GM23338 (cell line): ENCODE data around the gene ACTG1.

Experiments
- CREB1 ChIP-seq: fragments of 250-450 bp; sonication (Bioruptor Pico); IDR thresholded peaks from 2 replicates; pipeline ENCODE4 v1.5.0; 2020; ENCODE audit warnings: low read depth, mild to moderate bottlenecking, moderate library complexity
- EZH2 ChIP-seq: fragments of 200-600 bp; sonication (generic); IDR thresholded peaks from one replicate; pipeline ENCODE4 v1.8.0; 2017; ENCODE audit warnings: antibody characterized with exemption, mild to moderate bottlenecking, low read depth; ENCODE audit not compliant: unreplicated experiment
- EZH2phosphoT487 ChIP-seq: fragments of 200-600 bp; sonication (generic); IDR thresholded peaks from one replicate; pipeline ENCODE4 v1.8.1; 2018; ENCODE audit warnings: antibody characterized with exemption; ENCODE audit not compliant: unreplicated experiment
- JUNB ChIP-seq: IDR thresholded peaks from one replicate; pipeline ENCODE4 v1.6.1; 2016; ENCODE audit warnings: antibody characterized with exemption; ENCODE audit not compliant: unreplicated experiment
- POLR2AphosphoS5 ChIP-seq: IDR thresholded peaks from 2 replicates; pipeline ENCODE4 v1.6.1; 2016; ENCODE audit warnings: antibody characterized with exemption, low read depth
- STAT1 ChIP-seq: IDR thresholded peaks from one replicate; pipeline ENCODE4 v1.6.1; 2016; ENCODE audit warnings: antibody characterized with exemption; ENCODE audit not compliant: unreplicated experiment
- ZNF331 ChIP-seq: fragments of 250-450 bp; sonication (Bioruptor Pico); IDR thresholded peaks from 2 replicates; pipeline ENCODE4 v1.5.0; 2020; ENCODE audit warnings: low read depth, mild to moderate bottlenecking, moderate library complexity
- TF ChIP-seq, protein P1 (sequence below), 2 experiments: fragments of 200-600 bp in 1 of 2; sonication (generic) in 1 of 2; conservative IDR thresholded peaks; 2 replicates each; pipeline versions ENCODE4 v1.5.1 to v1.6.1; 2016 to 2017; ENCODE audit warnings: antibody characterized with exemption in 2 of 2, low read depth in 2 of 2, mild to moderate bottlenecking in 2 of 2, moderate library complexity in 1 of 2
- TF ChIP-seq, protein P2 (sequence below): IDR thresholded peaks from one replicate; pipeline ENCODE4 v1.6.1; 2018; ENCODE audit warnings: antibody characterized with exemption; ENCODE audit not compliant: unreplicated experiment
- TF ChIP-seq, protein P3 (sequence below): fragments of 250-450 bp; sonication (Bioruptor Pico); IDR thresholded peaks from 2 replicates; pipeline ENCODE4 v1.5.0; 2020; ENCODE audit warnings: mild to moderate bottlenecking, moderate library complexity
- TF ChIP-seq, protein P4 (sequence below): IDR thresholded peaks from 2 replicates; pipeline ENCODE4 v1.6.1; 2016; ENCODE audit warnings: antibody characterized with exemption

DNA sequence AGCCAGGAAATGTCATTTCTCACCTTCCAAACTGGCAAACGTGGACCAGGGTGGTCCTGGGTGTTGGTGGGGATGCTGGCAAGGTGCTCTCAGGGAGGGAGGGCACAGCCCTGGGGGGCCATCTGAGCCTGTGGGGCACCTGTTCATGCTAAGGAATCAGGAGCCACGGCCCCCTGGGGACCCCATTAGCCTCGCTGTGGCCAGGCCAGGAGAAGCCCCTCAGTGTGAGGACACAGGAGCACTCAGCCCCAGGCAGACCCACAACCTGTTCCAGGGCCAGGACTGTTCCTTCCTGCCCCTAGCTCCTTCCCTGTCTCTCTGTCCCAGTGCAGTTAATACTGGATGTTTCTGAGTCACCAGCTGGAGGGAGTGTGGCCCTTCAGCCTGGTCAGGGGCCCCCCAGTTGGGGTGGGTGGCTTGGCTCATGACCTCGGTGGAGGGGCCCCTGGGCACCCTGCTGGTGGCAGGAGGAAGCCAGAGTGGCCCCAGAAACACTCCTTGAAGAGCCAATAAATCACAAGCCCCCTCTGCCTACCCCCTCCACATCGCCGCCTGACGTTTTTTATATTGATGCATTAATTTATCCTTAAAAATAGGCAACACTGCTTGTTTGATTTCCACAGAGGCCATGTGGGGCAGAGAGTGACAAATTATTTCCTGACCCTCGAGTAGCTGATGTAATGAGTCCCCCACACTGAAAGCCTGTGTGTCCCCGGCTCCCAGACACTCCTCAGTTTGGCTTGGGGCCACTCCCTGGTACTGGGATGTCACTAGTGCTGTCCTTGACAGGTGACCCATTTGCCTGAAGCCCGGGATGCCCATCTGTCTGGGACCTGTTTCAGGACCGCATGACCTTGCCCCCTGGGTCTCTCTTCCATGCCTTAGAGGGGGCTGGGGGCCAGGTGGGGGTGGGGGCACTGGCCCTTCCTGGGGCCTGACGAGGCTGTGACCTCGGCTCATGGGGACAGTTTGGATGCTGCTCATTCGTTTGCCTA lies 22.3 kb downstream of the ACTG1 start:
- TF ChIP-seq, protein P1, sequence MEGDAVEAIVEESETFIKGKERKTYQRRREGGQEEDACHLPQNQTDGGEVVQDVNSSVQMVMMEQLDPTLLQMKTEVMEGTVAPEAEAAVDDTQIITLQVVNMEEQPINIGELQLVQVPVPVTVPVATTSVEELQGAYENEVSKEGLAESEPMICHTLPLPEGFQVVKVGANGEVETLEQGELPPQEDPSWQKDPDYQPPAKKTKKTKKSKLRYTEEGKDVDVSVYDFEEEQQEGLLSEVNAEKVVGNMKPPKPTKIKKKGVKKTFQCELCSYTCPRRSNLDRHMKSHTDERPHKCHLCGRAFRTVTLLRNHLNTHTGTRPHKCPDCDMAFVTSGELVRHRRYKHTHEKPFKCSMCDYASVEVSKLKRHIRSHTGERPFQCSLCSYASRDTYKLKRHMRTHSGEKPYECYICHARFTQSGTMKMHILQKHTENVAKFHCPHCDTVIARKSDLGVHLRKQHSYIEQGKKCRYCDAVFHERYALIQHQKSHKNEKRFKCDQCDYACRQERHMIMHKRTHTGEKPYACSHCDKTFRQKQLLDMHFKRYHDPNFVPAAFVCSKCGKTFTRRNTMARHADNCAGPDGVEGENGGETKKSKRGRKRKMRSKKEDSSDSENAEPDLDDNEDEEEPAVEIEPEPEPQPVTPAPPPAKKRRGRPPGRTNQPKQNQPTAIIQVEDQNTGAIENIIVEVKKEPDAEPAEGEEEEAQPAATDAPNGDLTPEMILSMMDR (conservative IDR thresholded peaks at IDR 0.05; ENCODE audit: low read depth in 2 of 2) = no peak
- TF ChIP-seq EZH2 (no peak), CREB1 (CRISPR knock-in tag) (no peak), JUNB (no peak), POLR2AphosphoS5 (no peak), EZH2phosphoT487 (no peak), ZNF331 (CRISPR knock-in tag) (no peak), STAT1 (no peak)
- TF ChIP-seq, protein P2, sequence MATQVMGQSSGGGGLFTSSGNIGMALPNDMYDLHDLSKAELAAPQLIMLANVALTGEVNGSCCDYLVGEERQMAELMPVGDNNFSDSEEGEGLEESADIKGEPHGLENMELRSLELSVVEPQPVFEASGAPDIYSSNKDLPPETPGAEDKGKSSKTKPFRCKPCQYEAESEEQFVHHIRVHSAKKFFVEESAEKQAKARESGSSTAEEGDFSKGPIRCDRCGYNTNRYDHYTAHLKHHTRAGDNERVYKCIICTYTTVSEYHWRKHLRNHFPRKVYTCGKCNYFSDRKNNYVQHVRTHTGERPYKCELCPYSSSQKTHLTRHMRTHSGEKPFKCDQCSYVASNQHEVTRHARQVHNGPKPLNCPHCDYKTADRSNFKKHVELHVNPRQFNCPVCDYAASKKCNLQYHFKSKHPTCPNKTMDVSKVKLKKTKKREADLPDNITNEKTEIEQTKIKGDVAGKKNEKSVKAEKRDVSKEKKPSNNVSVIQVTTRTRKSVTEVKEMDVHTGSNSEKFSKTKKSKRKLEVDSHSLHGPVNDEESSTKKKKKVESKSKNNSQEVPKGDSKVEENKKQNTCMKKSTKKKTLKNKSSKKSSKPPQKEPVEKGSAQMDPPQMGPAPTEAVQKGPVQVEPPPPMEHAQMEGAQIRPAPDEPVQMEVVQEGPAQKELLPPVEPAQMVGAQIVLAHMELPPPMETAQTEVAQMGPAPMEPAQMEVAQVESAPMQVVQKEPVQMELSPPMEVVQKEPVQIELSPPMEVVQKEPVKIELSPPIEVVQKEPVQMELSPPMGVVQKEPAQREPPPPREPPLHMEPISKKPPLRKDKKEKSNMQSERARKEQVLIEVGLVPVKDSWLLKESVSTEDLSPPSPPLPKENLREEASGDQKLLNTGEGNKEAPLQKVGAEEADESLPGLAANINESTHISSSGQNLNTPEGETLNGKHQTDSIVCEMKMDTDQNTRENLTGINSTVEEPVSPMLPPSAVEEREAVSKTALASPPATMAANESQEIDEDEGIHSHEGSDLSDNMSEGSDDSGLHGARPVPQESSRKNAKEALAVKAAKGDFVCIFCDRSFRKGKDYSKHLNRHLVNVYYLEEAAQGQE = no peak
- TF ChIP-seq, protein P3, sequence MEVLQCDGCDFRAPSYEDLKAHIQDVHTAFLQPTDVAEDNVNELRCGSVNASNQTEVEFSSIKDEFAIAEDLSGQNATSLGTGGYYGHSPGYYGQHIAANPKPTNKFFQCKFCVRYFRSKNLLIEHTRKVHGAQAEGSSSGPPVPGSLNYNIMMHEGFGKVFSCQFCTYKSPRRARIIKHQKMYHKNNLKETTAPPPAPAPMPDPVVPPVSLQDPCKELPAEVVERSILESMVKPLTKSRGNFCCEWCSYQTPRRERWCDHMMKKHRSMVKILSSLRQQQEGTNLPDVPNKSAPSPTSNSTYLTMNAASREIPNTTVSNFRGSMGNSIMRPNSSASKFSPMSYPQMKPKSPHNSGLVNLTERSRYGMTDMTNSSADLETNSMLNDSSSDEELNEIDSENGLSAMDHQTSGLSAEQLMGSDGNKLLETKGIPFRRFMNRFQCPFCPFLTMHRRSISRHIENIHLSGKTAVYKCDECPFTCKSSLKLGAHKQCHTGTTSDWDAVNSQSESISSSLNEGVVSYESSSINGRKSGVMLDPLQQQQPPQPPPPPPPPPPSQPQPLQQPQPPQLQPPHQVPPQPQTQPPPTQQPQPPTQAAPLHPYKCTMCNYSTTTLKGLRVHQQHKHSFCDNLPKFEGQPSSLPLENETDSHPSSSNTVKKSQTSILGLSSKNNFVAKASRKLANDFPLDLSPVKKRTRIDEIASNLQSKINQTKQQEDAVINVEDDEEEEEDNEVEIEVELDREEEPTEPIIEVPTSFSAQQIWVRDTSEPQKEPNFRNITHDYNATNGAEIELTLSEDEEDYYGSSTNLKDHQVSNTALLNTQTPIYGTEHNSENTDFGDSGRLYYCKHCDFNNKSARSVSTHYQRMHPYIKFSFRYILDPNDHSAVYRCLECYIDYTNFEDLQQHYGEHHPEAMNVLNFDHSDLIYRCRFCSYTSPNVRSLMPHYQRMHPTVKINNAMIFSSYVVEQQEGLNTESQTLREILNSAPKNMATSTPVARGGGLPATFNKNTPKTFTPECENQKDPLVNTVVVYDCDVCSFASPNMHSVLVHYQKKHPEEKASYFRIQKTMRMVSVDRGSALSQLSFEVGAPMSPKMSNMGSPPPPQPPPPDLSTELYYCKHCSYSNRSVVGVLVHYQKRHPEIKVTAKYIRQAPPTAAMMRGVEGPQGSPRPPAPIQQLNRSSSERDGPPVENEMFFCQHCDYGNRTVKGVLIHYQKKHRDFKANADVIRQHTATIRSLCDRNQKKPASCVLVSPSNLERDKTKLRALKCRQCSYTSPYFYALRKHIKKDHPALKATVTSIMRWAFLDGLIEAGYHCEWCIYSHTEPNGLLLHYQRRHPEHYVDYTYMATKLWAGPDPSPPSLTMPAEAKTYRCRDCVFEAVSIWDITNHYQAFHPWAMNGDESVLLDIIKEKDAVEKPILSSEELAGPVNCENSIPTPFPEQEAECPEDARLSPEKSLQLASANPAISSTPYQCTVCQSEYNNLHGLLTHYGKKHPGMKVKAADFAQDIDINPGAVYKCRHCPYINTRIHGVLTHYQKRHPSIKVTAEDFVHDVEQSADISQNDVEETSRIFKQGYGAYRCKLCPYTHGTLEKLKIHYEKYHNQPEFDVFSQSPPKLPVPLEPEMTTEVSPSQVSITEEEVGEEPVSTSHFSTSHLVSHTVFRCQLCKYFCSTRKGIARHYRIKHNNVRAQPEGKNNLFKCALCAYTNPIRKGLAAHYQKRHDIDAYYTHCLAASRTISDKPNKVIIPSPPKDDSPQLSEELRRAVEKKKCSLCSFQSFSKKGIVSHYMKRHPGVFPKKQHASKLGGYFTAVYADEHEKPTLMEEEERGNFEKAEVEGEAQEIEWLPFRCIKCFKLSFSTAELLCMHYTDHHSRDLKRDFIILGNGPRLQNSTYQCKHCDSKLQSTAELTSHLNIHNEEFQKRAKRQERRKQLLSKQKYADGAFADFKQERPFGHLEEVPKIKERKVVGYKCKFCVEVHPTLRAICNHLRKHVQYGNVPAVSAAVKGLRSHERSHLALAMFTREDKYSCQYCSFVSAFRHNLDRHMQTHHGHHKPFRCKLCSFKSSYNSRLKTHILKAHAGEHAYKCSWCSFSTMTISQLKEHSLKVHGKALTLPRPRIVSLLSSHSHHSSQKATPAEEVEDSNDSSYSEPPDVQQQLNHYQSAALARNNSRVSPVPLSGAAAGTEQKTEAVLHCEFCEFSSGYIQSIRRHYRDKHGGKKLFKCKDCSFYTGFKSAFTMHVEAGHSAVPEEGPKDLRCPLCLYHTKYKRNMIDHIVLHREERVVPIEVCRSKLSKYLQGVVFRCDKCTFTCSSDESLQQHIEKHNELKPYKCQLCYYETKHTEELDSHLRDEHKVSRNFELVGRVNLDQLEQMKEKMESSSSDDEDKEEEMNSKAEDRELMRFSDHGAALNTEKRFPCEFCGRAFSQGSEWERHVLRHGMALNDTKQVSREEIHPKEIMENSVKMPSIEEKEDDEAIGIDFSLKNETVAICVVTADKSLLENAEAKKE (CRISPR knock-in tag) = no peak
- TF ChIP-seq, protein P4, sequence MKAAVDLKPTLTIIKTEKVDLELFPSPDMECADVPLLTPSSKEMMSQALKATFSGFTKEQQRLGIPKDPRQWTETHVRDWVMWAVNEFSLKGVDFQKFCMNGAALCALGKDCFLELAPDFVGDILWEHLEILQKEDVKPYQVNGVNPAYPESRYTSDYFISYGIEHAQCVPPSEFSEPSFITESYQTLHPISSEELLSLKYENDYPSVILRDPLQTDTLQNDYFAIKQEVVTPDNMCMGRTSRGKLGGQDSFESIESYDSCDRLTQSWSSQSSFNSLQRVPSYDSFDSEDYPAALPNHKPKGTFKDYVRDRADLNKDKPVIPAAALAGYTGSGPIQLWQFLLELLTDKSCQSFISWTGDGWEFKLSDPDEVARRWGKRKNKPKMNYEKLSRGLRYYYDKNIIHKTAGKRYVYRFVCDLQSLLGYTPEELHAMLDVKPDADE = no peak
